ENCODE measurements around the gene CARD8. TPM values are rescaled to one million over a fixed set of nuclear protein-coding genes. Genes with fewer than 3 reads are reported as not detected.
"Not testable (repeated sequence)": the region's sequence is repeated elsewhere in the genome, so short reads cannot be mapped to it uniquely, and the experiment has no call there.

Gene CARD8
- polyA plus RNA-seq, 3 donors = 55.4 to 66.5 (median 56.3) TPM

GRCh38 chr19:48230555-48231129 is 25.1 kb downstream of the CARD8 start:
- no peak for DNase-seq (ENCODE audit: extremely low read depth in 1 of 11, low read depth in 9 of 11, low spot score in 4 of 11)

DNA sequence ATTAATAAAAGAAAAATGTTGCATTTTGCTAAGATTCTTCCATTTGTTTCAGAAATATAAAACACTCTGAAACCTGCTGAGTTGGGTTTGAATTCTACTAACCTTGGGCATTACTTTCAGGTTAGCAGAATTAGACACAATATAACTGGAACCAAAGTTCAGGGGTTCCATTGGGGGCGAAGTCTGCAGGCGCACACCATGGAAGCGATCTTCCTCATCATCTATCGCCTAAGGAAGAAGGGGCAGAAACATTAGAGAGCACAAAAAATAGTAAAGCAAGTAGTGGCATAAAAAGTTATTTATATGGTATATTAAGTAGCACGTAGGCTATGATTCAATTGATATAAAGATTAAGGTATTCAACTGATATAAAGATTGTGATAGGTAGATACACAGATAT is 34.1 kb downstream of the CARD8 start:
- no peak for DNase-seq (ENCODE audit: extremely low read depth in 1 of 11, low read depth in 9 of 11, low spot score in 4 of 11)

DNA sequence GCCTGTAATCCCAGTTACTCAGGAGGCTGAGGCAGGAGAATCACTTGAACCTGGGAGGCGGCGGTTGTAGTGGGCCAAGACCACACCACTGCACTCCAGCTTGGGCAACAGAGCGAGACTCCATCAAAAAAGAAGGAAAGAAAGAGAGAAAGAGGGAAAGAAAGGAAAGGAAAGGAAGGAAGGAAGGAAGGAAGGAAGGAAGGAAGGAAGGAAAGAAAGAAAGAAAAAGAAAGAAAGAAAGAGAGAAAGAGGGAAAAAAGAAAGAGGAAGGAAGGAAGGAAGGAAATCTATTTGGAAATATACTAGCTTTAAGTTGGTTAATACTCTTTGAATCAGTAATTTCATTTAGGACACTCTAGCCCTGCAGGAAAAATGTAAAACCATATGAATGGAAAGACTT is 34.9 kb downstream of the CARD8 start:
- not testable (repeated sequence) for DNase-seq (ENCODE audit: extremely low read depth in 1 of 11, low read depth in 9 of 11, low spot score in 4 of 11)

- no peak for DNase-seq (ENCODE audit: extremely low read depth in 1 of 11, low read depth in 9 of 11, low spot score in 4 of 11)
These were observed 36.7 kb downstream of the CARD8 start for GRCh38 chr19:48218997-48219396.

GRCh38 chr19:48216933-48217332 is 38.8 kb downstream of the CARD8 start:
- DNase-seq (ENCODE audit: extremely low read depth in 1 of 11, low read depth in 9 of 11, low spot score in 4 of 11) = no peak

GRCh38 chr19:48213959-48214358 is 41.8 kb downstream of the CARD8 start:
- no peak for DNase-seq (ENCODE audit: extremely low read depth in 1 of 11, low read depth in 9 of 11, low spot score in 4 of 11)

- no peak for DNase-seq (ENCODE audit: extremely low read depth in 1 of 11, low read depth in 9 of 11, low spot score in 4 of 11)
These were observed 45.7 kb downstream of the CARD8 start for GRCh38 chr19:48210005-48210404.

GRCh38 chr19:48206397-48207093 is 49.2 kb downstream of the CARD8 start:
- DNase-seq (ENCODE audit: extremely low read depth in 1 of 11, low read depth in 9 of 11, low spot score in 4 of 11) = no peak

DNA sequence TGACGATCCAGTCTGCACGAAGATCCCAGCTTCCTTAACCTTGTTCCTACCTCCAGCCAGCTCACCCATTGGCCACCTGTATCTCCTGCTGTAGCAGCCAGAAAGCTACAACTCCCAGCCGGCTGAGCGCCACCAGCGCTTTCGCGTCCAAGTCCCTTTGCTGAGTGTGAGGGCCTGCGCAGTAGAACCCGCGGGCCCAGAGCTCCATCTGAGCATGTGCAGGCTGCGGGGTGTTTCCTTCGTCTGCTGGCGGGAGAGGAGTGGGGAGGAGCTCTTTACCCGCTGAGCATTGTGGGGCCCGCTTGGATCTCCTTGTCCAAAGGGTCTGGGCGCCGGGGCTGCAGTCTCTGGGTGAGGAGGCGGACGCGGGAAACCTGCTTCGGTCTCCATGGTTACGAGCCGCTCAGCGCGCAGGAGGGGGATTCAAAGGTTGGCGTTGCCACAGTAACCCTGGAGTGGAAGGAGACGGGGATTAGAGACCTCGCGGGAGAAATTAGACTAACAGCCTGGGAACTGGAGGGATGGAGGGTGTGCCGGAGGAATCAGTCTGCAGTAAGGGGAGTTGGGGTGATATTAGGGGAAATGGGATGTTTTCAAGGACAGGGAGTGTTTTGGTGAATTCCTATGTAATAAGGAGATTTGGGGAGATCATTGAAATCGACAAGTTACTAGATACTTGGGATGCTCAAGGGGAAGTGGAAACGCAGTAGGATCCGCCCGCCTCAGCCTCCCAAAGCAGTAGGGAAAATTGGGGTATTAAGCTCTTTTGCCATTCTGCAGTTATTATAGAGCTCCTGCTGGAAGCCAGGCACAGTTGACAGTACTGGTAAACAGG is 51.7 kb downstream of the CARD8 start:
- peak; percentile 86 to 96 (median 94) for DNase-seq (ENCODE audit: extremely low read depth in 1 of 11, low read depth in 9 of 11, low spot score in 4 of 11)

- peak in 1 of 11 donors; percentile 27 for DNase-seq (ENCODE audit: extremely low read depth in 1 of 11, low read depth in 9 of 11, low spot score in 4 of 11)
These were observed 52.4 kb downstream of the CARD8 start for GRCh38 chr19:48203222-48203793.

DNA sequence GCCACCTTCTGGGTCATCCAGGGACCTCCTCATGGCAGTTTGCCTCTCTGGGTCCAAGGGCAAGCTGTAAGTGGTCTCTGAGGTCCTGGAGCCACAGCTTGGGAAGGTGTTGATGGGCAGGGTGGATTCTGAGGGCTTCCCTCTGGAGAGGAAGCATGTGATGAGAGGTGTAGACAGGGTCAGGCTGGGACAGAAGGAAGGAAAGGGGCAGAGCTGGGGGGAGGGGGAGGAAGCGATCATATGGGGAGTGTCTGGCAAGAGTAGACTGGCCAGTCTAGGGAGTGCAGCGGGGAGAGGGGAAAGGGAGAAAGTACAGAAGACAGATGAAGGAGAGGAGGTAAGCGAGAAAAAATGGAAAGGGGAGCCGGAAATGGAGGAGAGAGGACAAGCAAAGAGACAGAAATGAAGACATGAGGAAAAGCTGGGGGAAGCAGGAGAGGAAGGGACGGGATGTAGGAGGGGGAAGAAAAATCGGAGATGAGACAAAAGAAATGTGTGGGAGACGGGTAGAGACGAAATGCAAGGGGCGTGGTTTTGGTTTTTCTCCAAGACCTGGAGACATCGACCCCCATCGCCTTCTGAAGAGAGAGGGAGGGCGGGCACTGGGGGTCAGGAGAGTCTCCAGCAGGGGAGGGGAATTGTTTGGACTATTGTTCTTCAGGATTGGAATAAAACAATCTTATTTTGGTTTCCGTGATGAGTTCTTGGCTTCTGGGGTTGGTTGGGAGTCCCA is 58.6 kb downstream of the CARD8 start:
- DNase-seq (ENCODE audit: extremely low read depth in 1 of 11, low read depth in 9 of 11, low spot score in 4 of 11) = no peak

DNA sequence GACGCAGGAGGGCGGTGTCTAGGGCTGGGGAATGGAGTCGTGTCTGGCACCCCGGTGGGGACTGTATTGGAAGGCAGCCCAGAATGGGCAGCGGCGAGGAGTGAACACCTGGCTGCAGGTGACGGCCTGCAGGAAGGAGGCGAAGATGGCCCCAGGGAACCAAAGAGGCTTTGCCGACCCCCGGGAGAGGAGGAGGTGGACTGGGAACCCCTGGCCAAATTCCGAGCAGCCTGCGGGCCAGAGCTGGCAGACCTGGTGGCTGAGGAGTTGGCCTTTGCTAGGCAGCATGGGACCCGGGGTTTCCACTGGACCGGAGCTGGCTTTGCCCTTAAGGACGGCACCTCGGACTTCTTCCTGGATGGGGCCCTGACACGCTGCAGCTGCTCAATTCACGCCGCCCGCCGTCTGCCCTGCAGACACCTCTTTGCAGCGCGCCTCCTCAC is 59.4 kb downstream of the CARD8 start:
- DNase-seq (ENCODE audit: extremely low read depth in 1 of 11, low read depth in 9 of 11, low spot score in 4 of 11) = no peak

GRCh38 chr19:48194844-48195830 is 60.6 kb downstream of the CARD8 start:
- DNase-seq (ENCODE audit: extremely low read depth in 1 of 11, low read depth in 9 of 11, low spot score in 4 of 11) = no peak

DNA sequence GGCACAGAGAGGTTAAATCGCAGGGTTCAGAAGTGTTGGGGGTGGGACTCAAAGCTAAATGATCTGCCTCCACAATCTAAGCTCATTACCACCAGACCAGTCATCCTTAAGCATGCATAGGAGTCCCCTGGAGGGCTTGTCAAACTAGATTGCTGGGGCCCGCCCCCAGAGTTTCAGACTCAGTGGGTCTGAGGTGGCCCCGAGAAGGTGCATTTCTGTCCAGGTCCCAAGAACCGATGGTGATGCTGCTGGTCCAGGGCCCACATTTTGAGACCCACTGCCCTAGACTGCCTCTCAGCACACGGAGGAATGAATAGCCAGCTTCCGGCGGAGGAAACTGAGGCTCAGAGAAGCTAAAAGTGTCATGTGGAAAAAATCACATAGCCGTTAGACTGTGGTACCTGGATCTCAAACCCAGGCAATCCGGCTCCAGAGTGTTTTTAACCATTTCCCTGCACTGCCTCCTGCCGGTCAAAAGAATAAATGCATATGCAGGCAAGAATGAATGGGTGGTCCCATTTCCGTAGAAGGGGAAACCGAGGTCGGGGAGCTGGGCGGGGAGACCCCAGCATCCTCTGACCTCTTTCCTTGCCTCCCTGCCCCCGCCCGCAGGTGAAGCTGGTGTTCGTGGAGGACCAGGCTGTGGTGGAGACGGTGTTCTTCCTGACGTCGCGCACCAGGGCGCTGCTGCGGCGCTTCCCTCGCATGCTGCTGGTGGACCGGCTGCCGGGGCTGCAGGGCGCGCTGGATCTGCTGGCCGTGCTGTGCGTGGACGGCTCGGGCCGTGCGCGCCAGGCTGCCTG is 61.5 kb downstream of the CARD8 start:
- DNase-seq (ENCODE audit: extremely low read depth in 1 of 11, low read depth in 9 of 11, low spot score in 4 of 11) = no peak

GRCh38 chr19:48192750-48193149 is 63.0 kb downstream of the CARD8 start:
- no peak for DNase-seq (ENCODE audit: extremely low read depth in 1 of 11, low read depth in 9 of 11, low spot score in 4 of 11)

DNA sequence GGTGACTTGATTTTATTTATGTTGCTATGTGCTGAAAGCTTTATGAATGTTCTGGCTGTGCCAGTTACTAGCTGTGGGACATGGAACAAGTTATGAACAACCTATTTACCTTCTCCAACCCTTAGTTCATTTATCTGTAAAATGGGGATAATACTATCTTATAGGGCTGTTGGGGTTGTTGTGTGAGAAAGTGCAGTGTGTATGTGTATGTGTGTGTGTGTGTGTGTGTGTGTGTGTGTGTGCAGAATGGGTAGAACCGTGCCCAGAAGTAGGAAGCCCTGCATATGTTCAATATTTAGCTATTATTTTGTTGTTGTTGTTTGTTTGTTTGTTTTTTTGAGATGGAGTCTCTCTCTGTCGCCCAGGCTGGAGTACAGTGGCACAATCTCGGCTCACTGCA is 64.8 kb downstream of the CARD8 start:
- no peak for DNase-seq (ENCODE audit: extremely low read depth in 1 of 11, low read depth in 9 of 11, low spot score in 4 of 11)

- peak in 3 of 11 donors; percentile 33 to 47 (median 38) for DNase-seq (ENCODE audit: extremely low read depth in 1 of 11, low read depth in 9 of 11, low spot score in 4 of 11)
These were observed 65.3 kb downstream of the CARD8 start for GRCh38 chr19:48190288-48190884.

Measured in renal cortex interstitium (tissue), 11 donors.